HUES64 (cell line): ENCODE measurements around the gene PCDHA4. TPM values are rescaled to one million over a fixed set of nuclear protein-coding genes. Genes with fewer than 3 reads are reported as not detected.
"Not testable (repeated sequence)": the region's sequence is repeated elsewhere in the genome, so short reads cannot be mapped to it uniquely, and the experiment has no call there.

Experiments
- H3K27ac ChIP-seq: 2 replicates; pipeline ENCODE4 v1.7.0; 2013; ENCODE audit warnings: low read depth, low read length, inconsistent platforms
- H3K27me3 ChIP-seq: 2 replicates; pipeline ENCODE4 v1.6.1; 2013; ENCODE audit warnings: mild to moderate bottlenecking, low read length; ENCODE audit not compliant: insufficient read depth
- H3K36me3 ChIP-seq: 2 replicates; pipeline ENCODE4 v1.6.1; 2013; ENCODE audit warnings: mild to moderate bottlenecking, low read length; ENCODE audit not compliant: insufficient read depth
- H3K4me1 ChIP-seq: 2 replicates; pipeline ENCODE4 v1.6.1; 2013; ENCODE audit warnings: mild to moderate bottlenecking, low read length, moderate library complexity; ENCODE audit not compliant: insufficient read depth
- H3K4me3 ChIP-seq: 2 replicates; pipeline ENCODE4 v1.5.1; 2013; ENCODE audit warnings: mild to moderate bottlenecking, low read length, moderate library complexity
- H3K9ac ChIP-seq: 2 replicates; pipeline ENCODE4 v1.6.1; 2013; ENCODE audit warnings: mild to moderate bottlenecking, low read depth, low read length
- H3K9me3 ChIP-seq: 2 replicates; pipeline ENCODE4 v1.6.1; 2013; ENCODE audit warnings: low read depth, low read length; ENCODE audit not compliant: insufficient read depth
- WGBS: fragments of 150-250, 120-280 bp; methylation state at CpG from one replicate; pipeline ENCODE4 v1.1.7; 2013; ENCODE audit warnings: missing lambda C conversion rate; 5-methylcytosine and 5-hydroxymethylcytosine counted together
- polyA plus RNA-seq, 2 experiments: library from polyadenylated mRNA; stranded (reverse); fragments of 50-300 nt; gene quantifications; one replicate each; pipeline ENCODE4 v1.2.3, GENCODE V29; 2013

PCDHA4 gene
- 3.6 TPM for polyA plus RNA-seq (2013, experiment 1 of 2)
- polyA plus RNA-seq (2013, experiment 2 of 2) = 4.6 TPM

GRCh38 chr5:140806834-140807775 is at the start of gene PCDHA4:
PCDHA4 (plus strand) TSS chr5:140807068.
- H3K36me3 ChIP-seq = no peaks in the 10 kb centered on the region
- 51% methylated on average over 45 of the region's 47 CpGs for WGBS
- no peaks in the 10 kb centered on the region for H3K27me3 ChIP-seq
- no peaks in the 10 kb centered on the region for H3K9me3 ChIP-seq
- H3K27ac ChIP-seq = no peak within 1 kb of the TSS
- H3K9ac ChIP-seq = peak within 1 kb of the TSS; percentile 80
- H3K4me1 ChIP-seq = no peaks in the 10 kb centered on the region
- peak within 1 kb of the TSS; percentile 69 for H3K4me3 ChIP-seq

- Histone ChIP-seq H3K9me3 (peaks cover 81% of the 10 kb centered on the region), H3K36me3 (no peaks in the 10 kb centered on the region), H3K4me1 (no peaks in the 10 kb centered on the region), H3K27me3 (no peaks in the 10 kb centered on the region), H3K4me3 (no peak overlapping the region), H3K9ac (no peak overlapping the region), H3K27ac (no peak overlapping the region)
- 100% methylated on average over 1 of the region's 2 CpGs for WGBS
Observed at GRCh38 chr5:140764177-140764973, 42.5 kb upstream of the PCDHA4 start.

- Histone ChIP-seq H3K27me3 (no peaks in the 10 kb centered on the region), H3K4me3 (no peak overlapping the region), H3K36me3 (no peaks in the 10 kb centered on the region), H3K4me1 (no peaks in the 10 kb centered on the region), H3K9ac (no peak overlapping the region), H3K9me3 (peaks cover 96% of the 10 kb centered on the region), H3K27ac (no peak overlapping the region)
- 89% methylated on average over 2 of the region's 4 CpGs for WGBS
Observed at GRCh38 chr5:140767444-140767843, 39.4 kb upstream of the PCDHA4 start.

GRCh38 chr5:140780512-140780911 is 26.4 kb upstream of the PCDHA4 start:
- Histone ChIP-seq H3K9me3 (peaks cover 87% of the 10 kb centered on the region), H3K9ac (no peak overlapping the region), H3K27ac (no peak overlapping the region), H3K4me1 (no peaks in the 10 kb centered on the region), H3K36me3 (no peaks in the 10 kb centered on the region), H3K27me3 (no peaks in the 10 kb centered on the region), H3K4me3 (no peak overlapping the region)
- no CpG with 5 or more reads among the region's 1 CpG for WGBS

GRCh38 chr5:140785905-140786686 is 20.8 kb upstream of the PCDHA4 start, which contains the start of gene PCDHA1:
PCDHA1 (plus strand) TSS chr5:140786140.
- no peak within 1 kb of the TSS for H3K27ac ChIP-seq
- 89% methylated on average over 29 of the region's 29 CpGs for WGBS
- H3K4me3 ChIP-seq = no peak within 1 kb of the TSS
- no peaks in the 10 kb centered on the region for H3K4me1 ChIP-seq
- no peak within 1 kb of the TSS for H3K9ac ChIP-seq
- H3K9me3 ChIP-seq = peaks cover 52% of the 10 kb centered on the region
- no peaks in the 10 kb centered on the region for H3K36me3 ChIP-seq
- H3K27me3 ChIP-seq = no peaks in the 10 kb centered on the region

GRCh38 chr5:140787422-140787821 is 19.4 kb upstream of the PCDHA4 start:
- not testable (repeated sequence) for H3K4me1 ChIP-seq, H3K9ac ChIP-seq, H3K4me3 ChIP-seq, H3K36me3 ChIP-seq, H3K27ac ChIP-seq, H3K27me3 ChIP-seq
- 96% methylated on average over 44 of the region's 44 CpGs for WGBS
- peaks cover 48% of the 10 kb centered on the region for H3K9me3 ChIP-seq

- peaks cover 43% of the 10 kb centered on the region for H3K9me3 ChIP-seq
- H3K27ac ChIP-seq, H3K36me3 ChIP-seq, H3K4me1 ChIP-seq, H3K27me3 ChIP-seq, H3K9ac ChIP-seq, H3K4me3 ChIP-seq: not testable (repeated sequence)
- WGBS = 96% methylated on average over 70 of the region's 70 CpGs
Observed at GRCh38 chr5:140787849-140788504, 18.9 kb upstream of the PCDHA4 start.

GRCh38 chr5:140791089-140791488 is 15.8 kb upstream of the PCDHA4 start:
- Histone ChIP-seq H3K36me3 (no peaks in the 10 kb centered on the region), H3K4me3 (no peak overlapping the region), H3K27me3 (no peaks in the 10 kb centered on the region), H3K27ac (no peak overlapping the region), H3K4me1 (no peaks in the 10 kb centered on the region), H3K9me3 (peaks cover 27% of the 10 kb centered on the region; the same call in 1 of the 2 replicates), H3K9ac (no peak overlapping the region)
- WGBS = 93% methylated on average over 2 of the region's 2 CpGs

- Histone ChIP-seq H3K27ac (no peak within 1 kb of the TSS), H3K4me3 (peak within 1 kb of the TSS; percentile 63), H3K9me3 (peaks cover 20% of the 10 kb centered on the region; the same call in 1 of the 2 replicates), H3K27me3 (no peaks in the 10 kb centered on the region), H3K9ac (0 out of 2 replicates have a peak within 1 kb of the TSS, but pooled peaks have one; percentile 40), H3K36me3 (no peaks in the 10 kb centered on the region), H3K4me1 (no peaks in the 10 kb centered on the region)
- whole genome bisulfite sequencing = 93% methylated on average over 27 of the region's 27 CpGs
Observed at GRCh38 chr5:140794595-140795258, 12.1 kb upstream of the PCDHA4 start, which contains the start of gene PCDHA2. PCDHA2 (plus strand) TSS chr5:140794852.

- Histone ChIP-seq H3K9ac (no peak overlapping the region), H3K27me3 (no peaks in the 10 kb centered on the region), H3K4me1 (no peaks in the 10 kb centered on the region), H3K27ac (no peak overlapping the region), H3K4me3 (peak overlapping the region; percentile 63), H3K9me3 (peaks cover 20% of the 10 kb centered on the region; the same call in 1 of the 2 replicates), H3K36me3 (no peaks in the 10 kb centered on the region)
- WGBS = 86% methylated on average over 15 of the region's 15 CpGs
Observed at GRCh38 chr5:140795259-140795641, 11.6 kb upstream of the PCDHA4 start.
